GM12878 (cell line): ENCODE measurements around the gene TMEM151A. TPM values are rescaled to one million over a fixed set of nuclear protein-coding genes. Genes with fewer than 3 reads are reported as not detected.

ENCODE experiments used
- ATAC-seq: fragments of 200-7000 bp; cut with Tn5 transposase; 3 replicates; pipeline ENCODE4 v1.9.1; 2020; ENCODE audit warnings: mild to moderate bottlenecking, moderate library complexity
- BruUV-seq: library from RNA; stranded (reverse); fragments of 400-500 nt; replicated peaks from 2 replicates; lab custom pipeline; 2021; lab: Mats Ljungman, UMichigan
- CTCF ChIA-PET: fragments of 300-600 bp; sonication (Branson Sonifier 250); formaldehyde crosslinking; extraction: SDS; loops from one replicate; lab custom pipeline; 2021; ENCODE audit warnings: inconsistent platforms; lab: Yijun Ruan, JAX
- POLR2A ChIA-PET: fragments of 350-600 bp; formaldehyde crosslinking; extraction: SDS; loops from one replicate; lab custom pipeline; 2021; ENCODE audit warnings: inconsistent platforms; lab: Charles Lee
- RAD21 ChIA-PET: fragments of 300-600 bp; sonication (Branson Sonifier 250); formaldehyde crosslinking; loops from one replicate; lab custom pipeline; 2023; ENCODE audit warnings: antibody characterized with exemption; ENCODE audit not compliant: unreplicated experiment; lab: Charles Lee
- SMC1A ChIA-PET: fragments of 300-600 bp; sonication (Branson Sonifier 250); formaldehyde crosslinking; loops from one replicate; lab custom pipeline; 2023; ENCODE audit not compliant: unreplicated experiment, uncharacterized antibody; lab: Charles Lee
- DNase-seq: peaks from one replicate; pipeline ENCODE4 v3.0.0-alpha.2; 2011; ENCODE audit warnings: low read depth, low spot score
- FAIRE-seq: peaks from 3 replicates; lab custom pipeline; 2011; peaks lifted over from hg19 to GRCh38; lab: Jason Lieb, UNC
- H2AFZ ChIP-seq: 2 replicates; pipeline ENCODE4 v1.6.0; 2011; ENCODE audit warnings: low read depth, low read length, control low read depth; ENCODE audit not compliant: control insufficient read depth
- H3K27ac ChIP-seq: 2 replicates; pipeline ENCODE4 v1.5.1; 2011; ENCODE audit warnings: control low read depth; ENCODE audit not compliant: control insufficient read depth, insufficient read depth
- H3K27me3 ChIP-seq, 2 experiments: replicated peaks in 1 of 2; 2 replicates each; pipeline versions ENCODE4 v1.6.0 to v1.6.1; 2011; ENCODE audit warnings: low read length in 1 of 2; ENCODE audit not compliant: control insufficient read depth in 2 of 2, insufficient read depth in 2 of 2
- H3K36me3 ChIP-seq, 2 experiments: 2 replicates each; pipeline ENCODE4 v1.5.1; 2011; ENCODE audit warnings: low read length in 1 of 2; ENCODE audit not compliant: control insufficient read depth in 2 of 2, insufficient read depth in 2 of 2
- H3K4me1 ChIP-seq: 2 replicates; pipeline ENCODE4 v1.6.1; 2011; ENCODE audit warnings: mild to moderate bottlenecking, low read length, moderate library complexity, mixed read lengths; ENCODE audit not compliant: control insufficient read depth, insufficient read depth
- H3K4me2 ChIP-seq: 2 replicates; pipeline ENCODE4 v1.6.0; 2011; ENCODE audit warnings: control low read depth; ENCODE audit not compliant: control insufficient read depth, insufficient read depth
- H3K4me3 ChIP-seq: fragments of 200-600 bp; sonication (generic); 2 replicates; pipeline ENCODE4 v1.5.1; 2016
- H3K79me2 ChIP-seq: 2 replicates; pipeline ENCODE4 v1.6.0; 2011; ENCODE audit warnings: low read length; ENCODE audit not compliant: control insufficient read depth, insufficient read depth
- H3K9ac ChIP-seq: 2 replicates; pipeline ENCODE4 v1.8.0; 2011; ENCODE audit warnings: low read length, control low read depth, mixed read lengths; ENCODE audit not compliant: control insufficient read depth, insufficient read depth
- H3K9me3 ChIP-seq: replicated peaks from 3 replicates; pipeline ENCODE4 v1.5.1; 2011; ENCODE audit warnings: mild to moderate bottlenecking, low read length; ENCODE audit not compliant: control insufficient read depth, insufficient read depth
- H4K20me1 ChIP-seq: 2 replicates; pipeline ENCODE4 v1.6.0; 2011; ENCODE audit not compliant: control insufficient read depth, insufficient read depth
- CREM ChIP-seq: IDR thresholded peaks from 2 replicates; pipeline ENCODE4 v1.6.1; 2014; ENCODE audit warnings: antibody characterized with exemption, low read depth
- EGR1 ChIP-seq, 2 experiments: IDR thresholded peaks; 1 replicate in 1 of 2; 2 replicates in 1 of 2; pipeline ENCODE4 v1.6.1; 2011 to 2012; ENCODE audit warnings: low read depth in 2 of 2, low read length in 2 of 2, borderline replicate concordance in 1 of 2, mild to moderate bottlenecking in 1 of 2, moderate library complexity in 1 of 2
- GATAD2B ChIP-seq: fragments of 450-650 bp; conservative IDR thresholded peaks from 2 replicates; pipeline ENCODE4 v1.6.1; 2017; ENCODE audit warnings: low read depth, mild to moderate bottlenecking, moderate library complexity
- IRF4 ChIP-seq: IDR thresholded peaks from 2 replicates; pipeline ENCODE4 v1.6.1; 2011; ENCODE audit warnings: low read depth, low read length
- NBN ChIP-seq: fragments of 450-650 bp; IDR thresholded peaks from 2 replicates; pipeline ENCODE4 v1.6.1; 2016
- NFXL1 ChIP-seq: fragments of 450-650 bp; IDR thresholded peaks from 2 replicates; pipeline ENCODE4 v1.6.1; 2017; ENCODE audit warnings: antibody characterized with exemption, mild to moderate bottlenecking, borderline replicate concordance
- POLR2A ChIP-seq: IDR thresholded peaks from 2 replicates; pipeline ENCODE4 v1.6.1; 2011; ENCODE audit warnings: low read depth, mild to moderate bottlenecking, low read length
- POLR2AphosphoS2 ChIP-seq: IDR thresholded peaks from 2 replicates; pipeline ENCODE4 v1.6.1; 2011; ENCODE audit warnings: low read depth, mild to moderate bottlenecking, low read length, improper control_type of control experiment, moderate library complexity
- WGBS: methylation state at CpG from one replicate; pipeline ENCODE4 v1.1.6; 2016; ENCODE audit warnings: low lambda C conversion rate; ENCODE audit not compliant: insufficient replicate concordance, insufficient coverage; ENCODE audit errors: missing lambda C conversion rate; 5-methylcytosine and 5-hydroxymethylcytosine counted together
- in situ Hi-C: fragments of 300-500 bp; cut with MboI; formaldehyde crosslinking; loops from 9 replicates; pipeline ENCODE4 v1.14.3; 2018; ENCODE audit warnings: mixed read lengths
- intact Hi-C: fragments of 100-400 bp; cut with micrococcal nuclease; formaldehyde crosslinking; loops from one replicate; pipeline ENCODE4 v1.14.2; 2022; ENCODE audit not compliant: unreplicated experiment
- polyA plus RNA-seq, 11 experiments: library from polyadenylated mRNA; depleted of rRNA in 4 of 11; unstranded in 6 of 11; stranded (reverse) in 5 of 11; fragments of >200 nt; fragmentation: Nextera tagmentation in 4 of 11; fragmentation: Illumina TruSeq in 1 of 11; extraction: Ambion mirVana in 4 of 11; extraction: Trizol in 1 of 11; gene quantifications; 1 replicate in 1 of 11; 2 replicates in 10 of 11; pipeline versions ENCODE4 v1.2.1 to v1.2.3, GENCODE V29; 2011 to 2016; ENCODE audit warnings: inconsistent platforms in 2 of 11, missing spikeins in 2 of 11, low read depth in 1 of 11
- total RNA-seq, 4 experiments: library from RNA; depleted of rRNA in 3 of 4; stranded (reverse); fragments of >200 nt in 3 of 4; fragmentation: Illumina TruSeq in 1 of 4; extraction: Trizol in 1 of 4; gene quantifications; 2 replicates each; pipeline versions ENCODE4 v1.2.1 to v1.2.3, GENCODE V29; 2013 to 2021

The TMEM151A gene
- total and polyA plus RNA-seq, 10 of the 15 experiments (the other 5 are each of a cell fraction or from before 2014, with no cell fraction given) = not detected

- Histone ChIP-seq H3K4me3 (no peak overlapping the region), H3K36me3 (peaks cover 6 to 10% of the 10 kb centered on the region in 2 experiments; a peak in 3 of 4 replicates), H4K20me1 (no peaks in the 10 kb centered on the region), H3K9me3 (no peaks in the 10 kb centered on the region), H3K79me2 (no peaks in the 10 kb centered on the region), H3K27ac (no peak overlapping the region), H3K9ac (no peak overlapping the region), H3K4me2 (no peak overlapping the region), H3K27me3 (no peaks in the 10 kb centered on the region), H2AFZ (no peak overlapping the region), H3K4me1 (no peaks in the 10 kb centered on the region)
- DNase-seq (no peak), FAIRE-seq (no peak), ATAC-seq (no peak)
- ChIA-PET CTCF (no interaction called here), POLR2A (no interaction called here), SMC1A (no interaction called here), RAD21 (no interaction called here)
- TSS peak; percentile 57 for BruUV-seq
- in situ Hi-C loops = no loop called here
- TF ChIP-seq NBN = no peak
- peak; percentile 34; the same call in 1 of the 2 replicates for TF ChIP-seq POLR2A
- 94% methylated on average over 11 of the region's 13 CpGs for WGBS
- intact Hi-C loops = no loop called here
These were observed 47.7 kb upstream of the TMEM151A start for GRCh38 chr11:66243782-66244535.

DNA sequence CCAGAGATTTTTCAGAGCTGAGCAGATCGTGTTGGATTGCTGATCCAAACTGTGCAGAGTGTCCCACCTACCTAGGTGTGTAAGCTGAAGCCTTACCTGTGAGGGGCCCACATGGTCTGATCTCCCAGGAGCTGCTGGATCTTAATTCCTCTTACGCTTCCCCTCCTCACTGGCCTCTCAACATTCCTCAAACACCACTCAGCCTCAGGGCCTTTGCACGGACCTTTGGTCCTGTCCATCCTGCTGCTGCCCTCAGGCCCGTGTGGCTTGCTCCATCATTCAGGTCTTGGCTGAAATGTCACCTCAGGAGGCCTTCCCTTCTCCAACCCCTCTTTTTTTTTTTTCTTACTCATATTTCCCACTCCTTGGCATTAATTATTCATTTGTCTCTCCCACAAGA lies 44.4 kb upstream of the TMEM151A start:
- TF ChIP-seq EGR1 (IDR thresholded peaks at IDR 0.05; ENCODE audit: borderline replicate concordance in 1 of 2, low read depth in 2 of 2, low read length in 2 of 2) = no peak
- TF ChIP-seq NFXL1 = no peak
- no peak for TF ChIP-seq IRF4
- TF ChIP-seq GATAD2B = no peak
- TF ChIP-seq POLR2AphosphoS2 = no peak
- no peak for TF ChIP-seq CREM
- TF ChIP-seq, all 136 proteins: peak for 0
- SMC1A ChIA-PET = interaction anchor here (0.6 kb wide), 1 partner anchor 118 kb away, joined by 3 read pairs; no protein-coding TSS in a partner anchor
- RAD21 ChIA-PET = no interaction called here
- BruUV-seq = no TSS peak
- POLR2A ChIA-PET = no interaction called here
- Histone ChIP-seq H4K20me1 (no peaks in the 10 kb centered on the region), H3K36me3 (peaks cover 5 to 13% of the 10 kb centered on the region in 2 experiments; a peak in 3 of 4 replicates), H3K9me3 (no peaks in the 10 kb centered on the region), H3K27ac (no peak overlapping the region), H3K4me2 (no peak overlapping the region), H2AFZ (no peak overlapping the region), H3K79me2 (no peaks in the 10 kb centered on the region), H3K27me3 (no peaks in the 10 kb centered on the region), H3K4me1 (no peaks in the 10 kb centered on the region), H3K9ac (no peak overlapping the region), H3K4me3 (no peak overlapping the region)
- ATAC-seq (no peak), FAIRE-seq (no peak), DNase-seq (no peak)
- in situ Hi-C loops (no loop called here), intact Hi-C loops (no loop called here)
- CTCF ChIA-PET = no interaction called here
- 91% methylated on average over 4 of the region's 4 CpGs for WGBS
